HEK293 (cell line): ENCODE measurements around the gene ZNF816.

ENCODE experiments used
- CTCF ChIA-PET: fragments of 350-600 bp; formaldehyde crosslinking; extraction: SDS; loops from one replicate; lab custom pipeline; 2021; ENCODE audit warnings: antibody characterized with exemption; lab: Yijun Ruan, JAX
- POLR2A ChIA-PET: fragments of 300-600 bp; formaldehyde crosslinking; extraction: SDS; loops from one replicate; lab custom pipeline; 2020; ENCODE audit warnings: antibody characterized with exemption, inconsistent platforms; lab: Yijun Ruan, JAX
- H3K27ac ChIP-seq: fragments of 200-500 bp; sonication (Bioruptor generic); 2 replicates; pipeline ENCODE4 v1.5.1; 2014; ENCODE audit warnings: low read depth, low read length, control low read depth, inconsistent platforms; ENCODE audit errors: extremely low read depth
- H3K36me3 ChIP-seq, 2 experiments: fragments of 200-500 bp in 1 of 2; sonication (Bioruptor generic) in 1 of 2; 1 replicate in 1 of 2; 2 replicates in 1 of 2; pipeline ENCODE4 v1.5.1; 2014 to 2017; ENCODE audit warnings: inconsistent platforms in 2 of 2, low read length in 2 of 2; ENCODE audit not compliant: control insufficient read depth in 2 of 2, insufficient read depth in 1 of 2
- H3K4me1 ChIP-seq: fragments of 200-500 bp; sonication (Bioruptor generic); 2 replicates; pipeline ENCODE4 v1.5.1; 2014; ENCODE audit warnings: mild to moderate bottlenecking, low read length, inconsistent platforms; ENCODE audit not compliant: control insufficient read depth, insufficient read depth
- H3K4me3 ChIP-seq: 2 replicates; pipeline ENCODE4 v1.5.1; 2011; ENCODE audit warnings: low read depth, mild to moderate bottlenecking, control low read depth, low read length, moderate library complexity
- H3K9me3 ChIP-seq: fragments of 200-500 bp; sonication (Bioruptor generic); 2 replicates; pipeline ENCODE4 v1.5.1; 2014; ENCODE audit warnings: low read depth, low read length, inconsistent platforms; ENCODE audit not compliant: control insufficient read depth, insufficient read depth
- KLF1 ChIP-seq: fragments of 450-650 bp; formaldehyde crosslinking; IDR thresholded peaks from 2 replicates; pipeline ENCODE4 v1.5.1; 2016; ENCODE audit warnings: missing biosample characterization, missing genetic modification characterization
- KLF8 ChIP-seq: fragments of 450-650 bp; formaldehyde crosslinking; IDR thresholded peaks from 2 replicates; pipeline ENCODE4 v1.5.1; 2016; ENCODE audit warnings: missing biosample characterization, missing genetic modification characterization
- KLF9 ChIP-seq: fragments of 450-650 bp; formaldehyde crosslinking; IDR thresholded peaks from 2 replicates; pipeline ENCODE4 v1.5.1; 2016; ENCODE audit warnings: missing biosample characterization, missing genetic modification characterization, low read depth
- PATZ1 ChIP-seq: fragments of 450-650 bp; formaldehyde crosslinking; IDR thresholded peaks from 2 replicates; pipeline ENCODE4 v1.5.1; 2016; ENCODE audit warnings: missing biosample characterization, missing genetic modification characterization
- PRDM10 ChIP-seq: fragments of 450-650 bp; formaldehyde crosslinking; IDR thresholded peaks from 2 replicates; pipeline ENCODE4 v1.5.1; 2016; ENCODE audit warnings: missing biosample characterization, missing genetic modification characterization
- SCRT2 ChIP-seq: fragments of 450-650 bp; formaldehyde crosslinking; IDR thresholded peaks from 2 replicates; pipeline ENCODE4 v1.5.1; 2016; ENCODE audit warnings: missing biosample characterization, missing genetic modification characterization
- SP2 ChIP-seq: fragments of 450-650 bp; formaldehyde crosslinking; IDR thresholded peaks from 2 replicates; pipeline ENCODE4 v1.5.1; 2016; ENCODE audit warnings: missing biosample characterization, missing genetic modification characterization
- SP3 ChIP-seq: fragments of 450-650 bp; formaldehyde crosslinking; IDR thresholded peaks from 2 replicates; pipeline ENCODE4 v1.5.1; 2016; ENCODE audit warnings: missing biosample characterization, missing genetic modification characterization
- YY1 ChIP-seq: fragments of 450-650 bp; formaldehyde crosslinking; IDR thresholded peaks from 2 replicates; pipeline ENCODE4 v1.5.1; 2018; ENCODE audit warnings: missing biosample characterization, missing genetic modification characterization
- ZBTB20 ChIP-seq: fragments of 450-650 bp; formaldehyde crosslinking; IDR thresholded peaks from 2 replicates; pipeline ENCODE4 v1.5.1; 2016; ENCODE audit warnings: missing biosample characterization, missing genetic modification characterization
- ZFP3 ChIP-seq: fragments of 450-650 bp; formaldehyde crosslinking; IDR thresholded peaks from 2 replicates; pipeline ENCODE4 v1.5.1; 2016; ENCODE audit warnings: low read depth, missing biosample characterization, missing genetic modification characterization
- ZNF175 ChIP-seq: fragments of 450-650 bp; formaldehyde crosslinking; IDR thresholded peaks from 2 replicates; pipeline ENCODE4 v1.5.1; 2016; ENCODE audit warnings: missing biosample characterization, missing genetic modification characterization
- ZNF18 ChIP-seq: fragments of 450-650 bp; formaldehyde crosslinking; IDR thresholded peaks from 2 replicates; pipeline ENCODE4 v1.5.1; 2016; ENCODE audit warnings: missing biosample characterization, missing genetic modification characterization
- ZNF23 ChIP-seq: fragments of 450-650 bp; formaldehyde crosslinking; IDR thresholded peaks from 2 replicates; pipeline ENCODE4 v1.5.1; 2016; ENCODE audit warnings: missing biosample characterization, missing genetic modification characterization, borderline replicate concordance
- ZNF335 ChIP-seq: fragments of 450-650 bp; formaldehyde crosslinking; conservative IDR thresholded peaks from 2 replicates; pipeline ENCODE4 v1.5.1; 2016; ENCODE audit warnings: missing biosample characterization, missing genetic modification characterization
- ZNF501 ChIP-seq: fragments of 450-650 bp; formaldehyde crosslinking; IDR thresholded peaks from 2 replicates; pipeline ENCODE4 v1.5.1; 2016; ENCODE audit warnings: missing biosample characterization, missing genetic modification characterization
- ZNF513 ChIP-seq: fragments of 450-650 bp; IDR thresholded peaks from 2 replicates; pipeline ENCODE4 v1.5.1; 2018; ENCODE audit warnings: missing biosample characterization, missing genetic modification characterization
- ZNF544 ChIP-seq: fragments of 450-650 bp; formaldehyde crosslinking; IDR thresholded peaks from 2 replicates; pipeline ENCODE4 v1.5.0; 2017; ENCODE audit warnings: missing biosample characterization, missing genetic modification characterization
- ZNF549 ChIP-seq: fragments of 450-650 bp; IDR thresholded peaks from 2 replicates; pipeline ENCODE4 v1.5.1; 2018; ENCODE audit warnings: missing biosample characterization, missing genetic modification characterization, mild to moderate bottlenecking, inconsistent platforms, moderate library complexity
- ZNF555 ChIP-seq: fragments of 450-650 bp; formaldehyde crosslinking; conservative IDR thresholded peaks from 2 replicates; pipeline ENCODE4 v1.5.1; 2017; ENCODE audit warnings: missing biosample characterization, mild to moderate bottlenecking, missing genetic modification characterization, inconsistent platforms
- ZNF692 ChIP-seq: fragments of 450-650 bp; formaldehyde crosslinking; IDR thresholded peaks from 2 replicates; pipeline ENCODE4 v1.5.1; 2016; ENCODE audit warnings: missing biosample characterization, missing genetic modification characterization
- ZNF76 ChIP-seq: fragments of 450-650 bp; formaldehyde crosslinking; IDR thresholded peaks from 2 replicates; pipeline ENCODE4; 2016; ENCODE audit warnings: low read depth, missing biosample characterization, missing genetic modification characterization, borderline replicate concordance
- ZNF792 ChIP-seq: fragments of 450-650 bp; formaldehyde crosslinking; IDR thresholded peaks from 2 replicates; pipeline ENCODE4 v1.5.1; 2016; ENCODE audit warnings: missing biosample characterization, missing genetic modification characterization
- ZXDB ChIP-seq: fragments of 450-650 bp; formaldehyde crosslinking; IDR thresholded peaks from 2 replicates; pipeline ENCODE4 v1.5.1; 2016; ENCODE audit warnings: missing biosample characterization, missing genetic modification characterization

Gene ZNF816

GRCh38 chr19:52922841-52923777 is 39.6 kb downstream of the ZNF816 start, which contains the start of gene ZNF888:
Gene ZNF888 (minus strand): TSS chr19:52923428. CDS start chr19:52917873, 5,555 bp downstream.
- ChIA-PET POLR2A (no interaction called here), CTCF (no interaction called here)
- H3K27ac ChIP-seq, result no peak within 1 kb of the TSS
- H3K4me3 ChIP-seq, result peak within 1 kb of the TSS; percentile 72
- H3K9me3 ChIP-seq, result no peaks in the 10 kb centered on the region
- no peaks in the 10 kb centered on the region for H3K4me1 ChIP-seq
- H3K36me3 ChIP-seq, result no peaks in the 10 kb centered on the region
- TF ChIP-seq ZNF544 (tag by site-specific recombination), result no peak
- 0 out of 2 replicates have a peak, but pooled peaks have one; percentile 11 for TF ChIP-seq PATZ1 (tag by site-specific recombination)
- TF ChIP-seq ZNF335 (tag by site-specific recombination), result peak; percentile 44; the same call in 1 of the 2 replicates
- peak; percentile 61 for TF ChIP-seq SP2 (tag by site-specific recombination)
- peak; percentile 47 for TF ChIP-seq ZBTB20 (tag by site-specific recombination)
- 0 out of 2 replicates have a peak, but pooled peaks have one; percentile 54 for TF ChIP-seq ZNF792 (tag by site-specific recombination)
- peak; percentile 58 for TF ChIP-seq PRDM10 (tag by site-specific recombination)
- peak; percentile 35; the same call in 1 of the 2 replicates for TF ChIP-seq KLF9 (tag by site-specific recombination)
- TF ChIP-seq KLF8, result peak; percentile 76
- 0 out of 2 replicates have a peak, but pooled peaks have one; percentile 53 for TF ChIP-seq SP3 (tag by site-specific recombination)
- TF ChIP-seq YY1 (tag by site-specific recombination), result no peak
- TF ChIP-seq ZFP3 (tag by site-specific recombination), result no peak
- peak; percentile 32; the same call in 1 of the 2 replicates for TF ChIP-seq ZNF76 (tag by site-specific recombination)
- peak; percentile 89 for TF ChIP-seq KLF1 (tag by site-specific recombination)
- peak; percentile 61 for TF ChIP-seq SCRT2 (tag by site-specific recombination)
- TF ChIP-seq ZXDB (tag by site-specific recombination), result peak; percentile 34; the same call in 1 of the 2 replicates
- TF ChIP-seq, all 188 proteins: peak for 13

- Histone ChIP-seq H3K36me3 (no peaks in the 10 kb centered on the region), H3K27ac (no peak overlapping the region), H3K4me1 (no peaks in the 10 kb centered on the region), H3K4me3 (no peak overlapping the region), H3K9me3 (no peaks in the 10 kb centered on the region; the same call in 1 of the 2 replicates)
- ChIA-PET CTCF (interaction anchor here (0.6 kb wide), 1 partner anchor 1023 kb away, joined by 4 read pairs; no protein-coding TSS in a partner anchor), POLR2A (no interaction called here)
- TF ChIP-seq ZNF18, result no peak
- no peak for TF ChIP-seq ZNF513 (tag by site-specific recombination)
- no peak for TF ChIP-seq ZNF555 (tag by site-specific recombination)
- no peak for TF ChIP-seq ZNF692 (tag by site-specific recombination)
- TF ChIP-seq ZNF501 (tag by site-specific recombination), result no peak
- no peak for TF ChIP-seq ZNF175
- no peak for TF ChIP-seq ZNF549 (tag by site-specific recombination)
- TF ChIP-seq ZNF23 (tag by site-specific recombination), result no peak
Measured at GRCh38 chr19:52917531-52917930, 45.1 kb downstream of the ZNF816 start.
